Large intestine (tissue), 3 donors: ENCODE results near the gene CYB5A. TPM values are rescaled to one million over a fixed set of nuclear protein-coding genes. Genes with fewer than 3 reads are reported as not detected.
A peak's percentile ranks its signal among the peaks of the same experiment; 100 is the strongest.
"Not testable (repeated sequence)": the region's sequence is repeated elsewhere in the genome, so short reads cannot be mapped to it uniquely, and the experiment has no call there.

ENCODE experiments used
- DNase-seq, 2 donors: peaks; one replicate each; pipeline versions ENCODE4 v3.0.0 to v3.0.0-alpha.2; 2013
- H3K27ac ChIP-seq: one replicate; pipeline ENCODE4 v1.5.1; 2013; ENCODE audit warnings: low read length
- H3K27me3 ChIP-seq: 2 replicates; pipeline ENCODE4 v1.6.1; 2013; ENCODE audit warnings: low read length; ENCODE audit not compliant: control insufficient read depth, insufficient read depth
- H3K36me3 ChIP-seq: 2 replicates; pipeline ENCODE4 v1.6.1; 2013; ENCODE audit warnings: low read length; ENCODE audit not compliant: control insufficient read depth, insufficient read depth
- H3K4me1 ChIP-seq: one replicate; pipeline ENCODE4 v1.6.1; 2013; ENCODE audit warnings: low read length; ENCODE audit not compliant: control insufficient read depth, insufficient read depth
- H3K4me3 ChIP-seq: one replicate; pipeline ENCODE4 v1.5.1; 2013; ENCODE audit warnings: low read length
- H3K9me3 ChIP-seq: one replicate; pipeline ENCODE4 v1.6.1; 2013; ENCODE audit warnings: mild to moderate bottlenecking, low read depth, low read length, moderate library complexity; ENCODE audit not compliant: control insufficient read depth
- WGBS: methylation state at CpG from one replicate; pipeline ENCODE4 v1.1.5; 2013; ENCODE audit warnings: low lambda C conversion rate; ENCODE audit not compliant: insufficient coverage; 5-methylcytosine and 5-hydroxymethylcytosine counted together
- polyA plus RNA-seq: library from polyadenylated mRNA; unstranded; fragments of 120-200 nt; gene quantifications from one replicate; pipeline ENCODE4 v1.2.1, GENCODE V29; 2013

Gene CYB5A
- polyA plus RNA-seq, 1 donor, result 112 TPM

GRCh38 chr18:74328206-74328605, 36.4 kb upstream of the CYB5A start:
- Histone ChIP-seq H3K27ac (no peak overlapping the region), H3K27me3 (no peaks in the 10 kb centered on the region), H3K4me3 (no peak overlapping the region), H3K9me3 (no peaks in the 10 kb centered on the region), H3K4me1 (peaks cover 6% of the 10 kb centered on the region), H3K36me3 (no peaks in the 10 kb centered on the region)
- WGBS, result no CpG with 5 or more reads among the region's 2 CpGs
- no peak for DNase-seq

DNA sequence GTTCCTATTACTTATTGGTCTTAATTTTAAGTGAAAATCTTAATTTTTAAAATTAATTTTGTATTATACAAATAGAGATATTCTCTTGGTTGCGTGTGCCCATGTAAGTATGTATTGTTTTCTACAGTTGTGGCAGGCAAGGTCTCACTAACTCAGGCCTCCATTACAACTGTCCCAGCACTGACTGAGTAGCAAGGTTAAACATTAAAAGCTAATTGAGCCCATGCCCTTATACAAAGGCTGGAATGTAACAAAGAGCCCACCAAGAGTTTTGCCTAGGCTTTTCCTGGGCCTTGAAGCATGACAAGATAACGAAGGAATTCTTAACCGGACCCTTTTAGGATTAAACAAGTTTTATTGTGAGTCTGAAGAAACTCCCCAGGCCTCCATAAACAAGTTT, 35.0 kb upstream of the CYB5A start:
- H3K9me3 ChIP-seq, H3K4me1 ChIP-seq, H3K4me3 ChIP-seq, H3K36me3 ChIP-seq, H3K27me3 ChIP-seq, DNase-seq, H3K27ac ChIP-seq: not testable (repeated sequence)
- no CpG with 5 or more reads among the region's 3 CpGs for WGBS

DNA sequence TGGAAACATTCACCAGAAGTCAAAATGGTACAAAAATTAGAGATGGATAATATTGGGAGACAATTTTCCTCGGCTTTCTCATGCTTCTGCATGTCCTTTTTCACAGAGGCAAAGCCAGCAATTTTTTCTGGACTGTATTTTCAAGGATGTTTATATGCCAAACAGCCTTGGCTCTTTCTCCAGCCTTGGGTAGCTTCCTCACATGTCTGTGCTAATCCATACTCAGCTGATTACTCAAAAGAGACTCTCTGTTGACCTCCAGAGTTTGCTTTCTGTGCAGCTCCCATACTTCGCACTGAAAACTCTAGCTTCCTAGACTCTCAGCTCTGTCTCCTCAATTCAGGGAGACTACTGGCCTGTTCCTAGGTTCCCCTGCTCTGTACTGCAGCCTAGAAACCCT, 34.5 kb upstream of the CYB5A start:
- H3K36me3 ChIP-seq, result no peaks in the 10 kb centered on the region
- DNase-seq, result no peak
- H3K4me1 ChIP-seq, result peaks cover 6% of the 10 kb centered on the region
- 0% methylated on average over 1 of the region's 2 CpGs for WGBS
- no peaks in the 10 kb centered on the region for H3K27me3 ChIP-seq
- no peak overlapping the region for H3K27ac ChIP-seq
- H3K4me3 ChIP-seq, result no peak overlapping the region
- no peaks in the 10 kb centered on the region for H3K9me3 ChIP-seq

DNA sequence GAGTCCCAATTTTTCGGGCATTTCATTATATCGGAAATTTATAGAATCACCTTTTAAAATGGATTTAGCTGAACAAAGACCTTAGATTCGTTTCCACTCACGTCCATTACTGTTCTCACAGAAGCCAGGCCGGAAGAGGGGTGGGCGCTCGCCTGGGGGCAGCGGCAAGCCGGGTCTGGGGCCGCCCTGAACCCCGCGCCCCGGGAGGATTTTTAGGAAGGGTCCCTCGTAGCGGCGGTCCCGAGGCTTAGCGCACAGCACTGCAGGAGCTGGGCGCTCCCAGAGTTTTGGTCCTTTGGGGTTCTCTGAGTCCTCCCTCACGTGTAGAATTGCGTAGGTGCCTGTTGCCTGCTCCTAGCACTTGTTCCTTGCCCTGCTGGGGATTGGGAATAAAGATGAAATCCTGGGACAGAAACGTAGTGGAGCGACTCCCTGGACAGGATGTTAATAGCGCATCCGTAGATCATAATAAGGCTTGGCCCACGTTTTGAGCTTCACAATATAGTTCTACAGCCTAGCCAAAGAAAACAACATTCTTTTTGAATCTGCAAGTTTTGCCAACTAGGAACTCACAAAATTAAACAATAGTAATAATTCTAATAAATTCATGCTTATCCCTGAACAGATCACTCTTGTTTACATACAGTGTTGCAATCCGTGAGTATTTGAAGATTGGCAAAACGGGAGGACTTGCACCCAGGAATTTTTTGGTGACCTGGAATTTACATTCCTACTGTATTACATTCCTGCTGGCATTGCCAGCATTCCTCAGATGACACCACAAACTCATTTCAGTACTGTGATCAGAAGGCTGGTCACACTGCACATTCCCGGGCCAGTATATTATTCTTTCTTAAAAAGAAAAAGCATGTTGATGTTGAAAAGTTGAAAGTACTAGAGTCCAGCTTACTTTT, 24.8 kb upstream of the CYB5A start:
- Histone ChIP-seq H3K9me3 (peaks cover 10% of the 10 kb centered on the region), H3K36me3 (no peaks in the 10 kb centered on the region), H3K27me3 (no peaks in the 10 kb centered on the region), H3K27ac (no peak overlapping the region), H3K4me3 (no peak overlapping the region), H3K4me1 (no peaks in the 10 kb centered on the region)
- DNase-seq, result no peak
- WGBS, result no CpG with 5 or more reads among the region's 29 CpGs

GRCh38 chr18:74315464-74316256, 23.9 kb upstream of the CYB5A start, which contains the start of gene C18orf63:
Gene C18orf63 (plus strand): TSS chr18:74315839. CDS start chr18:74317866, 2,027 bp downstream.
- Histone ChIP-seq H3K9me3 (peaks cover 10% of the 10 kb centered on the region), H3K4me1 (no peaks in the 10 kb centered on the region), H3K27me3 (no peaks in the 10 kb centered on the region), H3K27ac (no peak within 1 kb of the TSS), H3K36me3 (no peaks in the 10 kb centered on the region), H3K4me3 (no peak within 1 kb of the TSS)
- no CpG with 5 or more reads among the region's 51 CpGs for WGBS
- DNase-seq, result no peak

DNA sequence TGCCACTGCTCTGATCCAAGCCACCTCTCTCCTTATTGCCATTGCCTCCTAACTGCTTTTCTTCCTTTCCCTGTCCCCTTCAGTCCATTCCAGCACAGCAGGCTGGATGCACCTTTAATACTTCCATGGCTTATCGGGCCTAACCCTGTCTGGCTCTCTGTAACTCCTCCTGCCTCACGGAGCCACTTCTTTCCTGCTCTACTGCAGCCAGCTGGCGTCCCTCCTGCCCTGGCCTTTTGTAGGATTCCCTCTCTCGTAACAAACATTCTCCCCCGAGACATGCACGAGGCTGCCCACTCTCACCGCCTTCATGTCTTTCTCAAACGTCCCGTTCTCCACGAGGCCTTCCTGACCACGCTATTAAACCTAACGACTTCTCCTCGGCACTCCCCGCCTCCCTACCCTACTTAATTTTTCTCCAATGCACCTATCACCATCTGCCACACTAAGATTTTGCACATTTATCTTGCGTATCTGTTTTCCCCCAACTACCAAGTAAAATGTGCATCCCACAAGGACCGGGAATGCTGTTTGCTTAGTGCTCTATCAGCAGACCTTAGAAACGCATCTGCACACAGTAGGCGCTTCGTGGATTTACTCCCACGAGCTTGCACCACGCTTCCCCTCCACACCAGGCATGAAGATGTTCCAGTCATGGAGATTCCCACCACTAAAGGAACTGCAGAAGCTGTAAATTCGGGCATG, 23.1 kb upstream of the CYB5A start:
- WGBS, result 77% methylated on average over 6 of the region's 22 CpGs
- DNase-seq, result no peak

GRCh38 chr18:74311000-74311399, 19.2 kb upstream of the CYB5A start:
- no peaks in the 10 kb centered on the region for H3K27me3 ChIP-seq
- H3K4me3 ChIP-seq, result no peak overlapping the region
- no peaks in the 10 kb centered on the region for H3K36me3 ChIP-seq
- DNase-seq, result no peak
- H3K27ac ChIP-seq, result no peak overlapping the region
- H3K4me1 ChIP-seq, result no peaks in the 10 kb centered on the region
- no CpG with 5 or more reads among the region's 1 CpG for WGBS
- H3K9me3 ChIP-seq, result peaks cover 6% of the 10 kb centered on the region

More for the DNA sequence above, 23.1 kb upstream of the CYB5A start:
- H3K27me3 ChIP-seq, result no peaks in the 10 kb centered on the region
- H3K27ac ChIP-seq, result no peak overlapping the region
- H3K4me1 ChIP-seq, result no peaks in the 10 kb centered on the region
- no peaks in the 10 kb centered on the region for H3K36me3 ChIP-seq
- H3K4me3 ChIP-seq, result no peak overlapping the region
- H3K9me3 ChIP-seq, result peaks cover 10% of the 10 kb centered on the region

- peak; percentile 26 to 42 for DNase-seq
- no CpG with 5 or more reads among the region's 3 CpGs for WGBS
- no peaks in the 10 kb centered on the region for H3K4me1 ChIP-seq
These were observed 18.6 kb upstream of the CYB5A start for GRCh38 chr18:74310411-74310810.

DNA sequence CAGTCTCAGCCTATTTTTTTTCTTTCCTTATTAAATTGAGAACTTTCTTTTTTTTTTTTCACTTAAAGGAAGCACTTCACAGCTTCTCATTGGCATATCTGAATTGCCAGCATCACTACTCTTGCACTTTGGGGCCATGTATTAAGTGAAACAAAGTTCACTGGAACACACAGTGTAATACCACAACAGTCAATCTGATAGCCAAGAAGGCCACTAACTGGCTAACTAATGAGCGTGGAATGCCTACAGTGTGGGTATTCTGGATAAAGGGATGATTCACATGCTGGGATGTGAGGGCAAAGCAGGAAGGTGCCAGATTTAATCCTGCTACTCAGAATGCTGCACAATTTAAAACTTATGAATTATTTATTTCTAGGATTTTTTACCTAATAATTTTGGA, 12.2 kb upstream of the CYB5A start:
- no peak overlapping the region for H3K27ac ChIP-seq
- no peaks in the 10 kb centered on the region for H3K9me3 ChIP-seq
- no CpG with 5 or more reads among the region's 1 CpG for WGBS
- peak in 1 of 2 donors; percentile 46 for DNase-seq
- no peaks in the 10 kb centered on the region for H3K4me1 ChIP-seq
- H3K36me3 ChIP-seq, result no peaks in the 10 kb centered on the region
- H3K4me3 ChIP-seq, result no peak overlapping the region
- no peaks in the 10 kb centered on the region for H3K27me3 ChIP-seq

More at GRCh38 chr18:74310411-74310810, 18.6 kb upstream of the CYB5A start:
- H3K27me3 ChIP-seq, result no peaks in the 10 kb centered on the region
- no peak overlapping the region for H3K4me3 ChIP-seq
- H3K27ac ChIP-seq, result no peak overlapping the region
- peaks cover under 1% of the 10 kb centered on the region for H3K9me3 ChIP-seq
- no peaks in the 10 kb centered on the region for H3K36me3 ChIP-seq

DNA sequence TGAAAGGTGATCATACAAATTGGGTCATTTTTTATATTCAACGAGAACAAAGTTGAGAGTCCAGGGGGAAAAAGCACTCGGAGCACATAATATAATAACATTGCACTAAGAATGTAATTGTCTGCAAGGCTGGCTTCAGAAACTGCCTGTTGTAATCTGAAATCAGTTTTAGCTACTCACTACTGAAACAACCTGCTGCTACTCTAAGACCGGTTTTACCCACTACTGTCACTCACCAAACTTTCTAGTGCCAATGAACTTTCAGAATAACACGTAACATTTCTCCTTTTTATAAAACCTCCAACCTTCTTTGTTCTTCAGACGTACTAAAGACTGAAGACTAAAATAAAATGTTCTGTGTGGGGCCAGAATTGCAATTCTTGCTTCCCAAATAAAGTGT, 11.5 kb upstream of the CYB5A start:
- H3K4me3 ChIP-seq, result no peak overlapping the region
- 56% methylated on average over 2 of the region's 5 CpGs for WGBS
- no peaks in the 10 kb centered on the region for H3K4me1 ChIP-seq
- H3K27ac ChIP-seq, result no peak overlapping the region
- no peaks in the 10 kb centered on the region for H3K36me3 ChIP-seq
- no peaks in the 10 kb centered on the region for H3K9me3 ChIP-seq
- DNase-seq, result no peak
- H3K27me3 ChIP-seq, result no peaks in the 10 kb centered on the region
